Heart left ventricle (tissue), 13 donors: ENCODE measurements around the gene ZNF575.

Source experiments
- CTCF ChIP-seq, 12 donors: fragments of 200-600 bp; sonication (generic) in 4 of 12; IDR thresholded peaks; one replicate each; pipeline versions ENCODE4 v1.5.0 to v1.8.0; 2018 to 2022; ENCODE audit warnings: antibody characterized with exemption in 12 of 12, mild to moderate bottlenecking in 5 of 12
- POLR2A ChIP-seq, 2 donors: fragments of 450-650 bp; IDR thresholded peaks; one replicate each; pipeline ENCODE4 v1.6.1; 2017; ENCODE audit warnings: antibody characterized with exemption in 2 of 2, mild to moderate bottlenecking in 2 of 2, moderate library complexity in 2 of 2
- donor health status: ischemic (EF 13 %, LVEDD 7.1; RV severe dilation, severe dysfunction).
- donor health status: DM: no; HTN: yes; CAD: no.
- donor health status: DM: no; HTN: no; CAD: no.
- donor health status: ischemic (EF 25% LVEDD 6.9; RV normal size, moderate dysfunction).
- donor health status: ischemic (EF 25% LVEDD 5.7; RV mildly dilated, moderate dysfunction).
- donor health status: ischemic (EF 35%, LVEDD 5.7; RV mildly dilated, moderate dysfunction).
- donor health status: nonischemic (EF 11% LVEDD 7.7; RV severe dilation, severe dysfunction).
- donor health status: DM: yes; HTN: yes; CAD: no.
- donor health status: PGD.
- donor health status: ischemic (EF 29% LVEDD 5.4; RV normal size, mild dysfunction).
- donor health status: nonischemic (EF 23%, LVEDD 6.1; RV moderate dilation, normal function).

GRCh38 chr19:43526884-43527859, 5.8 kb upstream of the ZNF575 start, which contains the start of gene ETHE1:
- TF ChIP-seq CTCF (IDR thresholded peaks at IDR 0.05), result peak in 1 of 12 donors; percentile 17
- TF ChIP-seq POLR2A (IDR thresholded peaks at IDR 0.05), result peak in 1 of 2 donors; percentile 79
